ENCODE results near the gene TRPC4AP.
A peak's percentile ranks its signal among the peaks of the same experiment; 100 is the strongest.
"Not testable (repeated sequence)": the region's sequence is repeated elsewhere in the genome, so short reads cannot be mapped to it uniquely, and the experiment has no call there.

Gene TRPC4AP

DNA sequence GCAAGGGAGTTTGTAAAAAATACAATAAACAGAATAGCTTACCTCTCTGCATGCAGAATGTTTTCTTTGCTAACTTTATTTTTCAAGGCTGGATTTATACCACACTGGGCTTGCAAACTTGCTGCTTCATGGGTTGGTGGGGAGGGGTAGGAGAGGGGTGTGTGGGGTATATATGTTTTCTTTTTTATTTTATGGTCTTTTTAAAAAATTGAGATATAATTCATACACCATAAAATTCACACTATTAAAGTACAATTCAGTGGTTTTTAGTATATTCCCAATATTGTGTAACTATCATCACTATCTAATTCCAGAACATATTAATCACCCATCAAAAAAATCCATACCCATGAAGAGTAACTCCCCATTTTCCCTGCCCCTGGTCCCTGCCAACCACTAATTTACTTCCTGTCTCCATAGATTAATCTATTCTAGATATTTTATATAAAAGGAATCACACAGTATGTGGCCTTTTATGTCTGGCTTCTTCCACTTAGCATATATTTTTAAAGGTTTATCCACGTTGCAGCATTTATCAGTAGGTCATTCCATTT, 14.3 kb upstream of the TRPC4AP start:
- no peak for DNase-seq

DNA sequence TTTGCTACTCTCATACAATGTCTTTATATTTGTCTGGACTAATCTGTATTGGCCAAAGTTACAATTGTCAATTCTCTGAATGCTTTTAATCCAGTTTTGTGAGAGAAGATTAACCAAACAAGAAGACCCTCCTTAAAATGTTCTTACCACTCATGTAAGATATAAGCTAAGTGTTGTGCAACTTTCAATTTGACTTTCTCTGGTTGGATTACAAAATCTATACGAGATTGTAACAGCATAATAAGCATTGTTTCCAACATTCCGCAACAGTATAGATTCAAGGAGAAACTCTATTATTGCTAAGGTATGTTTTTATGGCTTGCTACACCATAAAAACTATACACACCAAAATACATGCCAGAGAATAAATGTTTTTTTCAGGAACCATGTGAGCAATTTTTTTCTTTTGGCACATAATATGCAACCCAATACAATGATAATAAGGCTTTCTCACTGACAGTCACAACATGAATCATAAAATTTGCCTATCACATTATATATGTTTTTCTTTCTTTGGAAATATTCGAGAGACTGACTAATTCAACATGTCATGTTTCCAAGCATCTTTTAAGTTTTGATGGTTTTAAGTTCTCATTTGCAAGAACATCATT, 12.2 kb upstream of the TRPC4AP start:
- DNase-seq: no peak

DNA sequence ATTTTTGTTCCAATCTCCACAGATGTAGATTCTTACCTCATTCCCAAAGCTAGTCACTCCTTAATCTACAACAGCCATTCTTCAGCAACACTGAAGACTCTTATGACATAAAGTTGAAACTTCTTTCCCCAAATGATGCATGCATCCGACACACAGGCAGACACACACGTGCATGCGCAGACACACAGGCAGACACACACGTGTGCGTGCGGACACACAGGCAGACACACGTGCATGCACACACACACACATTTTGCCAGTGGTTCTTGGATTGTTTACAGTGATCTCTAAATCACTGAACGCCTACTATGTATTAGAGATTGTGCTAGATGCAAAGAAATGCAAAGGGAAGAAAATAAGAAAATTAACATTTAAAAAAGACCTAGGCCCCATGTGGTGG, 9.0 kb upstream of the TRPC4AP start:
- no peak for DNase-seq

DNA sequence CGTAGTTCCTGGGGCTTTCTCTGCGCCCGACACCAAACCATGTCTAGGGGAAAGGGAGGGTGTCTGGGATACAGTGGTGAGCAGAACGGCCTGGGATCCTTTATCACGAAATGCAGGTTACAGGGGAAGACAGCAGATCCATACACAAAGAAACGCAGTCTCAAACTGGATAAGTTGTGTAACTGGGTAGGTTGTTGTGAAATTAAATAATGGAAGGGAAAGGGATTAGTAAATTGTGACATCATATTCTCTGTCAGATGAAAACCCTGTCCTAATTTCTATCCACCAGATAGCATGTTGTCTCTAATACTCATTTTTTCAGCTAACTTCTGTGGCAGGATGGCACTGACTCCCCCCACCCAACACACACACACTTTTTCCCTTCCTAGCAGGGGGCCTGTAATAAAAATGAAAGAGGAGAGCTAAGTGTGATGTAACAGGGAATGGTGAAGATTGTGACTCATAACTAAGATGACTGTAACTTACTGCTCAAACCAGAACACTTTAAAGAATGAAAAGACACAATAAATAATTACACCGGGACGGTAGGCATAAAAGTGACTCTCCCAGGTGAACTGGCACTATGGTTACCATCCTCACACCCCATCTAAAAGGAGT, 769 bp upstream of the TRPC4AP start:
- DNase-seq: no peak

DNA sequence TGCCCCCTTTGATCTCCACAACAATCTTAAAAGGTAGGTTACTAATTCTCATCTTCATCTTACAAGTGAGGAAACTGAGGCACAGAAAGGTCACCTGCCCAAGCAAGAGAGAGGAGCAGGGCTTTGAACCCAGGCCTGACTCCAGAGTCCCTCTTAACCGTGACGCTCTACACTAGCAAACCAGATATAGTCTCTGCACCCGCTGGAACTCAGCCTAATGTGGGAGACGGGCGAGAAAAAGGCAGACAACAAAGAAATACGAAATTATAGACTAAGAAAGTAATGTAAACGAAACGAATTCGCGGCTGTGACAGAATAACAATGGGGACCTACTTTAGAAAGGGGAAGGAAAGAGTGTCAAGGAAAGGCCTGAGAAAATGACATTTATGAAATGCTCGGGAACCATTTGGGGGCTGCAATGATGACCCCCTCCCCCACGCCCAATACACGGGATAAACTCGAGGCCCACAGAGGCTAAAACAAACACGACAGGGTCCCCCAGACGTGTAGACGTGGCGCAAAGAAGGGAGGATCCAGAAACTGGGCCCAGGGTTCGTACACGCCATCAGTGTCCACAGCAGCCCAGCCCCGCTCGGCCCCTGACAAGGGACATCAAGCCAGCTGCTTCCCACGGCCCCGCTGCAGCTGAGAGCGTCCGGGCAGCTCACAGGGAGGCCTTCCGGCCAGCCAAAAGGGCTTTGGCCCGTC, 637 bp downstream of the TRPC4AP start:
- DNase-seq: peak in 9 of 56 donors; percentile 10 to 74 (median 56)

DNA sequence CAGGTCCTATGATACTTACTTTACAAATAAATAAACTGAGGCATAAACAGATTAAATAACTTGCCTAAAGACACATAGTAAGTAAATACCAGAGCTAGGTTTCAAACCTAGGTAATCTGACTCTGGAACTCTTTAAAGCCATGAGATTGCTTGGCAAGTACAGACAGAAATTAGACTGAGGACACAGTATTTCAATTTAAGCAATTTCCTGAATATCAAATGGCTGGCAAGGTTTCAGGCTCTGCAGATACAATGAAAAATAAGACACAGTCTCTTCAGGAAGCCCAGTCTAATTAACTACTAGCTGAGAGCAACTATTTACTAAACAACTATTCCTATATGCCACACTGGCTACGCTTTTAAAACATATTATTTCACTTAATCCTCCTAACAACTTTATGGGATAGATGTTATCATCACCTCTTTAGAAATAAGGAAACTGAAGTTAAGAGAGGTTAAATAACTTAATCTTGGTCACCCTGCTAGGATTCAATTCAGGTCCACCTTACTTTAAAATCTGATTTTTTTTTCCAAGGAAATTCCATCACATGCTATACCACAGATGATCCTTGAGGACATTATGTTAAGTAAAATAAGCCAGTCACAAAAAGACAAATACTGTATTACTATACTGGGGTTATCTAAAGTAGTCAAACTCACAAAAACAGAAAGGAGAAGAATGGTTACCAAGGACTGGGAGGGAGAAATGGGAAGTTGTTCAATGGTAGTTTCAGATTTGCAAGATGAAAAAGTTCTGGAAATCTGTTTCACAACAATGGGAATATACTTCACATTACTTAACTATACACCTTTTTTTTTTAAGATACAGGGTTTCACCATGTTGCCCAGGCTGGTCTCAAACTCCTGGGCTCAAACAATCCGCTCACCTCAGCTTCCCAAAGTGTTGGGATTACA, 4.1 kb downstream of the TRPC4AP start:
- no peak for DNase-seq

DNA sequence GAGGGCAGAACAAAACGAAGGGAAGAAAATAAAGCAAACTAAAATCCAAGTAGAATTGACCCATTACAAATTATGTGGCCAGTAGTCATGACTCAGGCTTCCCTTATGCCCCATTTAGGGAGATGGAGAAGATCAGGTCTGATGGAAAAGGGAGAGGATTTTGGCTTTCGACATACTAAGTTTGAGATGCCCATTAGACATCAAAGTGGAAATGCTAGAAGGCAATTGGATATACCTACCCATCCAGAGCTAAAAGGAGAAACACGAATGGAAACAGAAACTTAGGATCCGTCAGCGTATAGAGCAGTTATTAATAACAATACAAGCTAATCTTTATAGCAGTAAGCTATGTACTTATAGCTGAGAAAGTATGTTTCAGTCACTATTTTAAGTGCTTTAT, 4.8 kb downstream of the TRPC4AP start:
- no peak for DNase-seq

DNA sequence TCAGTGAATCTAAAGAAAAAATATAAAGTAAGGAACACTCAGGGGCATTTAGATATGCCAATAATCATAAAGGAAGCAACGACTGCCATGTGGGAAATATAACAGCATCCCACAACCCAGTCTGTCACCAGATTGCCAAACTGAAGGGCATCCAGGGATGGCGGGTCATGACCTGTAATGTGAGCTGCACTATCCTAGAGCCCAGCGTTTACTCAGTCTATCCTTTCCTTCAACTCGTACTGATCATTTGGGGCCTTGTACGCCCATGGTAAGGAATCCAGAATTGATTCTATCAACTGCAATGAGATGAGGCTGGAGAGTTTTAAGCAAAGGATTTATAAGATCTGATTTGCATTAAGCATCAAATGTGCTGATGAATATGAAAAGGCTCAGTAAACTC, 5.3 kb downstream of the TRPC4AP start:
- DNase-seq: no peak

DNA sequence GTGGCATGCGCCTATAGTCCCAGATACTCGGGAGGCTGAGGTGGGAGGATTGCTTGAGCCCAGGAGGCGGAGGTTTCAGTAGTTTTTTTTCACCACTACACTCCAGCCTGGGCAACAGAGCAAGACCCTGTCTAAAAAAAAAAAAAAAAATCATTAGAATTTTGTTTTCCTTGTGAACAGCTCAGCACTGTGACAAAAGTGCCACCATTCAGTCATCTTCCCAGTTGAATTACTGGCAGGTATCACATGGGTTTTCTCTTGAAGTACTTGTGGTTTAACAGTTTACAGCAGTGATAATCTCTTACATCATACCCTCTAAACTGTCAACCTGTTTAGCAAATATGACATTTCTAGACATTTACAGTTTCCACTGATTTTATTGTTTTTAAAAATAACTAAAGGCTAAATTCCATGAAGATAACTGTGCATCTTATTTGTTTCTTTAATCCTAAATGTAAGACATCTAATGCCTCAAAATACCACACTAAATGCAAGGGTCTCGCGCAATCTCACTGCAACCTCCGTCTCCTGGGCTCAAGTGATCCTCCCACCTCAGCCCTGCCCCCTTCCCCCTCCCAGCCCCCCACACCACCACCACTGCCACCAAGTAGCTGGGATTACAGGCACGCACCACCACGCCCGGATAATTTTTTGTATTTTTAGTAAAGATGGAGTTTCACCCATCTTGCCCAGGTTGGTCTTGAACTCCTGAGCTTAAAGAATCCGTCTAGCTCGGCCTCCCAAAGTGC, 7.0 kb downstream of the TRPC4AP start:
- DNase-seq: no peak

DNA sequence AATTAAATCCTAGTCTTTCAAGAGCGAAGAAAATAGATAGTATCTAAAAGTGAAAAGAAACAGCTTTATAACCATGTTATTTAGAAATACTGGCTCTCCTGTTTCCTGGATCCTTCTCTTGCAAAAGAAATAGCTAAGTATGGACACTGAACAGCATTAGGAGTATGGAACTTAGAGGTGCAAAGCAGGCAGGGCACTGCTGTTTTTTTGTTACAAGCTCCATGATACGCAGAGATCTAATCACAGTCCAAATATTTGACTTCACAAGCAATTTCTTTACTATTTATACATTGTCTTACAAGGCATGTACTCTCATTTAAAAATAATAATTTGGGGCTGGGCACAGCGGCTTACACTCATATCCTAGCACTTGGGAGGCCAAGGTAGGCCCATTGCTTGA, 7.6 kb downstream of the TRPC4AP start:
- no peak for DNase-seq

DNA sequence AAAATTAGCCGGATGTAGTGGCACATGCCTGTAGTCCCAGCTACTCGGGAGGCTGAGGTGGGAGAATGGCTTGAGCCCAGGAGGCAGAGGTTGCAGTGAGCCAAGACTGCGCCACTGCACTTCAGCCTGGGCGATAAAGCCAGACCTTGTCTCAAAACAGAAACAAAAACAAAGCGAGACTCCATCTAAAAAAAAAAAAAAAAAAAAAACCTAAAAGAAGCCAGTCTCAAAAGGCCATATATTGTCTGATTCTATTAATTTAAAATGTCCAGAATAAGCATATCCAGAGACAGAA, 12.3 kb downstream of the TRPC4AP start:
- not testable (repeated sequence) for DNase-seq

DNA sequence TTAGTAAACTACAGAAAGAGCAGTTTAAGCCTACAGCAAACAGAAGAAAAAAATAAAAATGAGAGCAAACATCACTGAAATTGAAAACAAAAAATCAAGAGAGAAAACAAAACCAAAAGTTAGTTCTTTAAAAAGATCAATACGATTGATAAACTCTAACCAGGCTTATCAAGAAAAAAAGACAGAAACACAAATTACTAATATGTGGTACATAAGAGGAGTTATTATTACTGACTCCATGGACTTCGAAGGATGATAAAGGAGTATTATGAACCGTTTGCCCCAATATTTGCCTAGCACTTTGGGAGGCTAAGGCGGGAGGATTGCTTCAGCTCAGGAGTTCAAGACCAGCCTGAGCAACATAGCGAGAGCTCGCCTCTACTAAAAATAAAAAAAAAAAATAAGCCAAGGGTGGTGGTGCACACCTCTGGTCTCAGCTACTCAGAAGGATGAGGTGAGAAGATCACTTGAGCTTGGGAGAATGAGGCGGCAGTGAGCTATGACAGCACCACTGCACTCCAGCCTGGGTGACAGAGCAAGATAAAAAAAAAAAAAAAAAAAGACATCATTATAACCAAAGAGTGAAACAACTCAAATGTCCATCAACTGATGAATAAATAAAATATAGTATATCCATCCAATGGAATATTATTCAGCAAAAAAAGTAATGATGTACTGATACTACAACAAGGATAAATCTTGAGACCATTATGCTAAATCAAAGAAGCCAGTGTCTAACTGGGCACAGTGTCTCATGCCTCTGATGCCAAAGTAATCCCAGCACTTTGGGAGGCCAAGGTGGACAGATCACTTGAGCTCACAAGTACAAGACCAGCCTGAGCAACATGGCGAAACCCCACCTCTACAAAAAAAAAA, 12.9 kb downstream of the TRPC4AP start:
- DNase-seq: no peak

DNA sequence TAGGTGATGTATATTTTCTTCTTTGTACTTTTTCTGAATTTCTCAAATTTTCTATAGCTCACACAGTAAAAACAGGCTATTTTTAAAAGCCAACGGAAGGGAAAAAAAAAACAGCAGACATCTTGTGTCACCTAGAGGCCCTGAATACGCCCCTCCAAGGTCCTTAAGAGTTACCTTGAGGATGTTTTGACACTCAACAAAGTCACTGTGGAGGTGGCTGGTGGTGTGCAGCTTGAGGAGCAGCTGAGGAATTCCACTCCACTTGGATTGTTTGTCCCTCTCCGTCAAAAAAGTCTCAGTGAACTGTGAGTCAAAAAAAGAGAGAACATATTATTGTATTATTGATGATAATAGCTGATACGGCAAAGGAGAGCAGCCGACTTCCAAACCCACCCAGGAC, 14.7 kb downstream of the TRPC4AP start:
- DNase-seq: no peak

DNA sequence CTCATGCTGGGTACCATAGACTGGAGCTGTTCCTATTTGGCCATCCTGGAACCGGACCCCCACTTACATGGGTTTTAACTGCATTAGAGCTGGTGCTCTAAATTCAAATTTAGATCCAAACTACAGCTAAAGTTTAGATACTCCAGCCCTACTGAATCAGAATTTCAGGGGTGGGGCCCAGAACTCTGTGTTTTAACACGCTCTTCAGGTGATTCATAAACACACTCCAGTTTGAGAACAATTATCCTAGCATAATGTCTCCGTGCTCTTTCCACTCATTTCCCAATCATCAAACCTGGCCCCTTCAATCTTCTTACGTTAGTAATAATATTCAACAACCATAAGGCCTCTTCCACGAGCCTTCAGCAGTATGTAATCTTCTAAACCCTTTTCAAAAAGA, 15.3 kb downstream of the TRPC4AP start:
- DNase-seq: no peak

DNA sequence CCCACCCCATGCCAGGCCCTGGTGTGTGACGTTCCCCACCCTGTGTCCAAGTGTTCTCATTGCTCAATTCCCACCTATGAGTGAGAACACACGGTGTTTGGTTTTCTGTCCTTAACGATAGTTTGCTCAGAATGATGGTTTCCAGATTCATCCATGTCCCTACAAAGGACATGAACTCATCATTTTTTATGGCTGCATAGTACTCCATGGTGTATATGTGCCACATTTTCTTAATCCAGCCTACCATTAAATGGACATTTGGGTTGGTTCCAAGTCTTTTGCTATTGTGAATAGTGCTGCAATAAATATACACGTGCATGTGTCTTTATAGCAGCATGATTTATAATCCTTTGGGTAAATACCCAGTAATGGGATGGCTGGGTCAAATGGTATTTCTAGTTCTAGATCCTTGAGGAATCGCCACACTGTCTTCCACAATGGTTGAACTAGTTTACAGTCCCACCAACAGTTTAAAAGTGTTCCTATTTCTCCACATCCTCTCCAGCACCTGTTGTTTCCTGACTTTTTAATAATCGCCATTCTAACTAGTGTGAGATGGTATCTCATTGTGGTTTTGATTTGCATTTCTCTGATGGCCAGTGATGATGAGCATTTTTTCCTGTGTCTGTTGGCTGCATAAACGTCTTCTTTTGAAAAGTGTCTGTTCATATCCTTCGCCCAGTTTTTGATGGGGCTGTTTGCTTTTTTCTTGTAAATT, 21.0 kb downstream of the TRPC4AP start:
- DNase-seq: not testable (repeated sequence)

DNA sequence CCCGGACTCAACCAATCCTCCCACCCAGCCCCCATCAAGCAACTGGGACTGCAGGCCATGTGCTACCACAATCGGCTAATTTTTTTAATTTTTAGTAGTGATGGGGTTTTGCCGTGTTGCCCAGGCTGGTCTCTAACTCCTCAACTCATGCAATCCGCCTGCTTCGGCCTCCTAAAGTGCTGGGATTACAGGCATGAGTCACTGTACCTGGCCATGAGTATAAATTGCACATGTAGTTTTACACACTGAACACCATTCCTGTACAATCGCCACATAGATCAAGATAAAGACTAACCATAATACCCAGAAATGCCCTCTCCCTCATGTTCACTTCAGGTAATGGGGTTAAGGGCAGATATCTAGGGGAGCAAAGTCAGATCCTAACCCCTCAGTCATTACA, 26.4 kb downstream of the TRPC4AP start:
- no peak for DNase-seq

DNA sequence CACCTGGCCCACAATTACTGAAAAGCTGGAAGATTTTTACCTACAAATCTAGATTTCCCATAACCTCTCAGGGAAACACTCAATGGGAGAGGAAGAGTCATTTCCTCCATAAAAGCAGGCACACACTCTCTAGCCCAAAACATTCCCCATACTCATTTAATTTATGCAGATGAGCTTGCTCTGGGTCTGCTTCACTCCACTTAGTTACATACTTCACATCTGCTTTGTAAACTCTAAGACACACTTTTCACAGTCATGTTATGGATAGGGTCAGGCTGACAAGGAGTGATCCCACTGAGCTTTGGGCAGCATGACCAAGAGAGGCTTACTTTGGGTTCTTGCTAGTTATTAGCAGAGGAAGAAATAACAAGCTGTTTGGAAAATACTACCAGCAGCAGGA, 27.4 kb downstream of the TRPC4AP start:
- DNase-seq: no peak

DNA sequence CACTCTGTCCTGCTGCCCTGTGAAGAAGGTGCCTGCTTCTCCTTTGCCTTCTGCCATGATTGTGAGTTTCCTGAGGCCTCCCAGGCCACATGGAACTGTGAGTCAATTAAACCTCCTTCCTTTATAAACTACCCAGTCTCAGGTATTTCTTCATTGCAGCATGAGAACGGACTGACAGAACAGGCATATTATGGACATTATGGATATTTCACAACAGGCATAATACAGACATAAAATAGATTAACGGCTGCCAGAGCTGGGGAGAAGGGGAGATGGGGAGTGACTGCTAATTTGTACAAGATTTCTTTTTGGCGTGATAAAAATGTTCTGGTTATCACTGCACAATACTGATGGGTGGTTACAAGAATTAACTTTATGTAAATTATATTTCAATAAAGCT, 29.4 kb downstream of the TRPC4AP start:
- no peak for DNase-seq

DNA sequence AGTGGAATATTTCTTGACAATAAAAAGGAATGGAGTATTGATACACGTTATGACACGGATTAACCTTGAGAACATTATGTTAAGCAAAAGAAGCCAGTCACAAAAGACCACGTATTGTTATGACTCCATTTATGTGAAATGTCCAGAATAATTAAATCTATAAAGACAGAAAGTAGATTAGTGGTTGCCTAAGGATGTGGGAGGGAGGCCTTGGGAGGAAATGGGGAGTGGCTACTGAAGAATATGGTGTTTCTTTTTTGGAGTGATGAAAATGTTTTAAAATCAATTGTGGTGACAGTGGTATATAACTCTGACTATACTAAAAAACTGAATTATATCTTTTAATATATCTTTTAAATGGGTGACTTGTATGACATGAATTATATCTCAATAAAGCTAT, 30.1 kb downstream of the TRPC4AP start:
- no peak for DNase-seq
